Measurements from ENCODE around the gene TRPM8.

Gene TRPM8

GRCh38 chr2:234026693-234027254 is 109.6 kb downstream of the TRPM8 start:
- TF ChIP-seq, protein P1, sequence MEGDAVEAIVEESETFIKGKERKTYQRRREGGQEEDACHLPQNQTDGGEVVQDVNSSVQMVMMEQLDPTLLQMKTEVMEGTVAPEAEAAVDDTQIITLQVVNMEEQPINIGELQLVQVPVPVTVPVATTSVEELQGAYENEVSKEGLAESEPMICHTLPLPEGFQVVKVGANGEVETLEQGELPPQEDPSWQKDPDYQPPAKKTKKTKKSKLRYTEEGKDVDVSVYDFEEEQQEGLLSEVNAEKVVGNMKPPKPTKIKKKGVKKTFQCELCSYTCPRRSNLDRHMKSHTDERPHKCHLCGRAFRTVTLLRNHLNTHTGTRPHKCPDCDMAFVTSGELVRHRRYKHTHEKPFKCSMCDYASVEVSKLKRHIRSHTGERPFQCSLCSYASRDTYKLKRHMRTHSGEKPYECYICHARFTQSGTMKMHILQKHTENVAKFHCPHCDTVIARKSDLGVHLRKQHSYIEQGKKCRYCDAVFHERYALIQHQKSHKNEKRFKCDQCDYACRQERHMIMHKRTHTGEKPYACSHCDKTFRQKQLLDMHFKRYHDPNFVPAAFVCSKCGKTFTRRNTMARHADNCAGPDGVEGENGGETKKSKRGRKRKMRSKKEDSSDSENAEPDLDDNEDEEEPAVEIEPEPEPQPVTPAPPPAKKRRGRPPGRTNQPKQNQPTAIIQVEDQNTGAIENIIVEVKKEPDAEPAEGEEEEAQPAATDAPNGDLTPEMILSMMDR (IDR thresholded peaks at IDR 0.05): no peak
- Histone ChIP-seq H3K27ac (no peak overlapping the region), H3K4me3 (no peak overlapping the region)
- no peak for DNase-seq (ENCODE audit: low spot score)

- Histone ChIP-seq H3K4me3 (no peak overlapping the region), H3K27ac (no peak overlapping the region)
- DNase-seq (ENCODE audit: low spot score): no peak
- TF ChIP-seq, protein P1 (IDR thresholded peaks at IDR 0.05): no peak
These were observed 110.5 kb downstream of the TRPM8 start for GRCh38 chr2:234027641-234028040.

DNA sequence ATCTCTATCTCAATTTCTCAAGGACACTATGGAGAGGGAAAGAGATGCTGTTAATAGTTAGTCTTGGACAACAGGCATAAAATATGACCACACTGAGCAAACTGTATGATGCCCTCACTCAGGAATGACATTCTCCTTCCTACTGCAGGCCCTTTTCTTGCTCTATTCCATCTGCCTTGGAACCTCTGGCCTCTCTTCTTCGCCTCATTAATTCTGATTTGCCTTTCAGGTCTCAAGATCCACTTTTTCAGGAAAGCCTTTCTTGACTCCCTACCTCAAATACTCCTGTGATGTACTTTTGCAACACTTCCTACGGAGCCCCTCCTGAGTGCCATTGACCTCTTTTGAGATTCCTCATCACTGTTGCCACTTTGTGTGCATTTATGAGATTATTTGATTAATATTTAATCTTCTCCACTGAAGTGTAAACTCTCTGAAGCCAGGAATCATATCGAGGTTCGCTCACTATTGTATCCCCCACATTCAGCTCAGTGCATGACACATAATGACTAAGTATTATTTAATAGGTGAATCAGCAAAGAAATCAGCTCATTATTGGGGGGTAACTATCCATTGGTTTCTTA is 112.1 kb downstream of the TRPM8 start:
- TF ChIP-seq, protein P1 (IDR thresholded peaks at IDR 0.05): no peak
- Histone ChIP-seq H3K27ac (no peak overlapping the region), H3K4me3 (no peak overlapping the region)
- DNase-seq (ENCODE audit: low spot score): no peak

GRCh38 chr2:234031207-234031606 is 114.0 kb downstream of the TRPM8 start:
- no peak for DNase-seq (ENCODE audit: low spot score)
- TF ChIP-seq, protein P1 (IDR thresholded peaks at IDR 0.05): no peak
- no peak overlapping the region for H3K27ac ChIP-seq
- no peak overlapping the region for H3K4me3 ChIP-seq

DNA sequence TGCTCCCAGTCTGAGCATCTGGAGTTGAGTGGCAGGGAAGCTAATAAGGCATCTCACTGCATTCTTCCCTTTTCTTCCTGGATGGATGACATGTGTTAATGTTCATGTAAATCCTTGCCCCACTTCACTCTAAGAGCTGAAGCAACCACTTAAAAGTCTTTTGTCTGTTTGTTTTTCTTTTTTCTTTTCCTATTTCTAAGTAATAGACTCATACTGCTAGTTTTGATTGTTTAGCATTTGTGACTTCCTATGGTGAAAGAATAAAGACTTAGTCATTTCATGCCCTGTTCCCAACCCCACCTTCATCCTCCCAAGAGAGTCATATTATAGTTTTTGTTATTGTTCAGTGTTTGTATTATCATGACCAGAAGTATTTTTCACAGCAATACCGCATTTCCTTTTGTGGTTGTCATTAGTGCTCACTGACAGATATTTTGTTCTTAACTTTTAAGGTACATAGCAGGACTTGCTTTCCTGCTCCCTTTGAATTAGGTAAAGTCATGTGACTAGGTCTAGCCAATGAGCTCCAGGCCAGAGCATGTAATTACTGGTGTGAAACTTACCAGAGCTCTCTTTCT is 115.2 kb downstream of the TRPM8 start:
- H3K27ac ChIP-seq: no peak overlapping the region
- no peak overlapping the region for H3K4me3 ChIP-seq
- no peak for DNase-seq (ENCODE audit: low spot score)
- TF ChIP-seq, protein P1 (IDR thresholded peaks at IDR 0.05): no peak

- H3K27ac ChIP-seq: no peak overlapping the region
- TF ChIP-seq, protein P1 (IDR thresholded peaks at IDR 0.05): no peak
- no peak overlapping the region for H3K4me3 ChIP-seq
- DNase-seq (ENCODE audit: low spot score): no peak
These were observed 116.0 kb downstream of the TRPM8 start for GRCh38 chr2:234033174-234033573.

DNA sequence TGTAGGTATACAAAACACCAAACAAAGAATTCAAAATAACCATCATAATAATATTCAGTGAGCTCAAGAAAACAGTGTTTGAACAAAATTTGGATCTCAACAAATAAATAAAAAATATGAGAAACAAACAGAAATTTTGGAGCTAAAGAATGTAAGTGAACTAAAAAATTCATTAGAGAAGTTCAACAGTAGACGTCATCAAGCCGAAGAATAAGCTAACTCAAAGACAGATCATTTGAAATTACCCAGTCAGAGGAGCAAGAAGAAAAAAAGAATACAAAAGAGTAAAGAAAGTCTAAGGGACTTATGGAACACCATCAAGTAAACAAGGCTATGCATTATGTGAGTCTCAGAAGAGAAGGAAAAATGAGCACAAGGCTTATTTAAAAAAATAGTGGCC is 116.7 kb downstream of the TRPM8 start:
- no peak for DNase-seq (ENCODE audit: low spot score)
- no peak overlapping the region for H3K4me3 ChIP-seq
- TF ChIP-seq, protein P1 (IDR thresholded peaks at IDR 0.05): no peak

More for the DNA sequence above, 116.7 kb downstream of the TRPM8 start:
- H3K27ac ChIP-seq: no peak overlapping the region

All from coronary artery (tissue), 2 donors.